Activated T-cell treated with anti-CD3 and anti-CD28 coated beads, Interleukin-2, amount 50 U/mL, for 72 hours (primary cell): ENCODE results near the gene PIP5KL1. TPM values are rescaled to one million over a fixed set of nuclear protein-coding genes. Genes with fewer than 3 reads are reported as not detected.
A peak's percentile ranks its signal among the peaks of the same experiment; 100 is the strongest.

Experiments used
- ATAC-seq, 2 donors: fragments of 150-1000 bp; cut with Tn5 transposase; replicated peaks in 1 of 2; 2 replicates each; pipeline ENCODE4 v1.10.0; 2021; ENCODE audit warnings: moderate library complexity in 2 of 2, mild to moderate bottlenecking in 1 of 2
- DNase-seq, 2 donors: peaks; one replicate each; pipeline ENCODE4 v3.0.0; 2021 to 2022; ENCODE audit warnings: mixed read lengths in 1 of 2
- H3K27ac Mint-ChIP-seq: one replicate; pipeline ENCODE4 v1.8.0; 2022; ENCODE audit warnings: mild to moderate bottlenecking, moderate library complexity, mixed read lengths
- H3K27me3 Mint-ChIP-seq: one replicate; pipeline ENCODE4 v1.8.0; 2022; ENCODE audit warnings: low read depth, mixed read lengths
- H3K36me3 Mint-ChIP-seq, 2 donors: one replicate each; pipeline ENCODE4 v1.8.0; 2022; ENCODE audit warnings: mixed read lengths in 2 of 2, mild to moderate bottlenecking in 1 of 2; ENCODE audit not compliant: insufficient read depth in 2 of 2
- H3K4me1 Mint-ChIP-seq: one replicate; pipeline ENCODE4 v1.8.0; 2022; ENCODE audit warnings: low read depth, mixed read lengths
- H3K4me3 Mint-ChIP-seq, 2 donors: one replicate each; pipeline ENCODE4 v1.8.0; 2022; ENCODE audit warnings: mild to moderate bottlenecking in 2 of 2, mixed read lengths in 2 of 2, moderate library complexity in 2 of 2
- H3K9me3 Mint-ChIP-seq, 2 donors: one replicate each; pipeline ENCODE4 v1.8.0; 2022; ENCODE audit warnings: mixed read lengths in 2 of 2
- total RNA-seq, 2 donors: library from RNA; stranded (reverse); gene quantifications; one replicate each; pipeline ENCODE4 v1.2.3, GENCODE V29; 2022

PIP5KL1 gene
- total RNA-seq, 2 donors from 2014 or later: 4.4 to 6.4 TPM

DNA sequence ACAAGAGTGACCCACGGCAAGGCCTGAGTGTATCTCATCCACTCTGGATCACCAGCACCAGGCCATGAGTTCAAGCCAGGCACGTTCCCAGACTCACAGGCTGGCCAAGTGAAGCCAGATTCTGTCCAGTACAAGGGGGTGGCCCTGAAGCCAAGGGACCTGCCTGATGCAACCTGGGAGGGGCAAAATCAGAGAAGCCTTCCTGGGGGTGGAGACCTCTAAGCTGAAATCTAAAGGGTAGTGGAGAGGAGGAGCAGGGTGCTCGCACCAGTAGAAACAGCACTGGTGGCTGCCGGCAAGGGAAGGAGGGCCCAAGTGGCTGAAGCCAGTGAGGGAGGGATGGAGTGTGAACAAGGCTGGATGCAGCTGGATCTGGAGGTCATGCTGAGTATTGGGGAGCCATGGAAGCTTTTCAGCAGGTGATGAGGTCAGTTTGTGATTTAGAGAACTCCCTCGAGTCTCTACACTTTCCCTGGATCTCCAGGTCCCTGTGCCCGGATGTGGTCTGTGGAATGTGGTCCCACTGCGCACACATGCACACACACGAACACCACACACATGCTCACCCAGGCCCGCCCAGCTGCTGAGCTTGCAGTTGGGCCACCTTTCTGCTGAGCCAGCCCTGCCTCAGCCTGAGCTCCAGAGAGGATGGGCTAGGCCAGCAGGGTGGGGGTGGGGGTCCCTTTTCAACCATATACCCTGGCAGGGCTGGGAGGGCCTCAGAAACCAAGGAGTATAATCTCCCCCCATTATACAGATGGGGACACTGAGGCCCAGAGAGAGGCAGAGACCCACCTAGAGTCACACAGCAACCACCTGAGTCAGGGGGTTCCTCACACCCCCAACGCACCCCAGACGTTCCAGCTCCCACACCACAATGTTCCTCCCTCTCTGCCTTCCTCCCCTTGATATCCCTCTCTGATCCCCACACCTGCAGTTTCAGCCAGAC lies 1.6 kb downstream of the PIP5KL1 start:
- H3K36me3 Mint-ChIP-seq: peaks cover 0 to 5% of the 10 kb centered on the region in 2 donors
- peak overlapping the region; percentile 5 to 36 for H3K4me3 Mint-ChIP-seq
- no peak for ATAC-seq
- H3K27ac Mint-ChIP-seq: no peak overlapping the region
- H3K9me3 Mint-ChIP-seq: no peaks in the 10 kb centered on the region
- peaks cover 33% of the 10 kb centered on the region for H3K27me3 Mint-ChIP-seq
- no peak for DNase-seq
- H3K4me1 Mint-ChIP-seq: peaks cover 43% of the 10 kb centered on the region

DNA sequence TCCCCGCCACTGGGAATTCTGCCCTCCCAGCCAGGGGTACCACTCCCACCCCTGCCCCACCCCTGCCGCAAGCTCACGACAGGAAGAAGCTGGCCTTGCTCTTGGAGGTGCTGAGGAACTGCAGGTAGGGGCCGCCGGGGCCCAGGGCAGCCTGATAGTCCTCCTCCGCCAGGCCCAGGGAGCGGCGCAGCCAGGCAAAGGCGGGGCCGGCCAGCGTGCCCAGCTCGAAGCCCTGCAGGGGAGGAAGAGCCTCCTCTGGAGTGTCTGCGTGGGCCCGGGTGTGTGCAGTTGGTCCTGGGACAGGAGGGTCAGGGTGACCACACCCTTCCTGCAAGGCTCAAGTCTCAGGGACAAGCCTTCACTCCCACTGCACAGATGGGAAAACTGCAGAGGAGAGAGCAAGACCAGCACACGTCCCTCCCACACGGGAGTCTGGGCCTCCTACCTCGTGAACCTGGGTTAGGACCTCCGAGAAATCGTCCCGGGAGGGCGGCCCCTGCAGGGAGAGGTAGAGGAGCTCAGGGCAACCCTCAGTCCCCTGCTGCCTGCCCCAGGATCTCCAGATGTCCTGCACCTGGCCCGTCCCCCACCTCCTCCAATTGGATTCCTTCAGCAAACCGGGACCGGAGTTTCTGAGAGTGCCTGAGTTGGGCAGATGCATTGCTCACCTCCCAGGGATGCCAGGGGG lies 2.4 kb downstream of the PIP5KL1 start:
- Mint-ChIP-seq H3K27me3 (peaks cover 33% of the 10 kb centered on the region), H3K4me1 (peaks cover 39% of the 10 kb centered on the region), H3K36me3 (peaks cover 0 to 4% of the 10 kb centered on the region in 2 donors), H3K4me3 (peak overlapping the region; percentile 41 to 85), H3K9me3 (no peaks in the 10 kb centered on the region), H3K27ac (no peak overlapping the region)
- DNase-seq (no peak), ATAC-seq (no peak)

DNA sequence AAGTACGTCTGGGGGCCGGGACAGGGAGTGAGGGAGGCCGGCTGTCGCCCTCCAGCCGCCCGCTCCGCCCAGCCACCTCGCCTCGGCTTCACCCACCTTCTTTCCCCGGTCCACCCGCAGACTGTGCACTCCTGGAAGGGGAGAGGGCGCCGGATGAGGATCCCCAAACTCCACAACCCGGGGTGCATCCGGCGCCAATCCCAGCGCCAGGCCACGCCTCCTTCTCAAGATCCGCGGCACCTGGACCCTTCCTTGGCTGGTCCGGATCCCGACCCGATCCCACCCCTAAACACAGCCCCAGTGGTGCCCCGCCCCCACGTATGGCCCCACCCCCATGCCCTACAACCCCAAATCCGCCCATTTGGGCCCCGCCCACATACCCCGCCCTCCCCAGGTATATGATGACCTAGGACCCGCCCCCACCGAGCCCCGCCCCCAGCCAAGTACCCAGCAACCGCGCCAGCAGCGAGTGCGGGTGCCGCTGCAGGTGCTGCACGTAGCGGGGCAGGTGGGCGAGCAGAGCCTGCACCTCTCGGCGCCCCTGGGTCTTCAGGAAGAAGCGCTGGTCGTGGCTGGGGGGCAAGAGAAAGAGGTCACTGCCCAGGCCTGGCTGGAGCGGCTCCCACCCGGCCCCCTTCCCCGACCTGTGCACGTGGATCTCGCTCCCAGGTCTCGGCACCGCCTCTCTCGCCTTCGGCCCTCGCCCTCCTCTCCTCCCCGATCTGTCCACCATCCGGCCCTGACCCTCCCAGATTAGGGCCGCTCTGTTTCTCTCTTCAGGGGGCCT lies 3.2 kb downstream of the PIP5KL1 start:
- no peaks in the 10 kb centered on the region for H3K9me3 Mint-ChIP-seq
- H3K4me3 Mint-ChIP-seq: peak overlapping the region; percentile 85
- H3K27ac Mint-ChIP-seq: no peak overlapping the region
- DNase-seq (peak; percentile 61 to 65), ATAC-seq (peak; percentile 43 to 45)
- H3K27me3 Mint-ChIP-seq: peaks cover 33% of the 10 kb centered on the region
- no peaks in the 10 kb centered on the region for H3K36me3 Mint-ChIP-seq
- H3K4me1 Mint-ChIP-seq: peaks cover 32% of the 10 kb centered on the region

DNA sequence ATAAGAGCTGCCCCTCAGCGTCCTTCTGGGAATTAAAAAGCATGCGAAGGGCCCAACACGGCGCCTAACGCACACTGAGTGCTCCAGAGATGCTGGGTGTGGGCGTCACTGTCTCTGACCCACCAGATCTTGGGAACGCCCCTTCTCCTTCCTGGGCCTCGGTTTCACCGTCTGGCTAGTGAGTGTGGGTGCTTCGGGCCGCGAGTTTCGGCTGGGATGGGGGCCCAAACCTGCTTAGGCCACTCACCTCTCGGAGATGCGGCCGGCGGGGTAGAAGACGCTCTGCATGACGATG lies 3.7 kb downstream of the PIP5KL1 start:
- no peak for DNase-seq
- no peaks in the 10 kb centered on the region for H3K9me3 Mint-ChIP-seq
- H3K27ac Mint-ChIP-seq: no peak overlapping the region
- peaks cover 38% of the 10 kb centered on the region for H3K27me3 Mint-ChIP-seq
- peak overlapping the region; percentile 85 for H3K4me3 Mint-ChIP-seq
- H3K36me3 Mint-ChIP-seq: no peaks in the 10 kb centered on the region
- ATAC-seq: peak; percentile 5 to 7
- H3K4me1 Mint-ChIP-seq: peaks cover 38% of the 10 kb centered on the region

DNA sequence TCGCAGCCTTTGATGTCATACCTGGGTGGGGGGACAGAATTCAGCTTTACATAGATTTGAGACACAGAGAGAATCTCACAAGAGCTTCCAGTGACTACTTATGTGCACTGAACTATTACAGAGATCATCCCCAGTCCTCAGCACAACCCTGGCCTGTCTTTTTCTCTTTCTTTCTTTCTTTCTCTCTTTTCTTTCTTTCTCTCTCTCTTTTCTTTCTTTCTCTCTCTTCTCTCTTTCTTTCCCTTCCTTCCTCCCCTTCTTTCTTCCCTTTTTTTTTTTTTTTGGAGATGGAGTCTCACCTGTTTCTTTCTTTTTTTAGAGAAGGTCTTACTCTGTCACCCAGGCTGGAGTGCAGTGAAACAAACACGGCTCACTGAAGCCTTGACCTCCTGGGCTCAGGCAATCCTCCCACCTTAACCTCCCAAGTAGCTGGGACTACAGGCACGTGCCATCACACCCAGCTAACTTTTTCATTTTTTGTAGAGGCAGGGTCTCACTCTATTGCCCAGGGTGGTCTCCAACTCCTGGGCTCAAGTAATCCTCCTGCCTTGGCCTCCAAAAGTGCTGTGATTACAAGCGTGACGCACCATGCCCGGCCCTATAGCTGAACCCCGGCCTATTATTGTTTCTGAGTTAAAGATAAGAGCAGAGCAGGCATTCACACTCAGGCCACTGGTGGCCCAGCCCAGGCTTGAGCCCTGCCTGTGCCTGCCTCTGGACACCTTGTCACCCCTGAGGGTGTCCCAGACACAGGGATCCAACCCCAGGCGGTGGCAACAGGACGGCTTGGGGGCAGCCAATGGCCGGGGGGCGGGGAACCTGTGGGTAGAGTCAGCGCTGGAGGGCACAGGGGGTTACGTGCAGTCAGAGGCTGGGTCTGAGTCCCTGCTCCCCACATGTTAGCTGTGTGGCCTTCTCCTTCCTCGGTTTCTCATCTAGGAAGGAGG lies 4.3 kb downstream of the PIP5KL1 start:
- ATAC-seq: no peak
- Mint-ChIP-seq H3K27me3 (peaks cover 38% of the 10 kb centered on the region), H3K9me3 (no peaks in the 10 kb centered on the region), H3K27ac (no peak overlapping the region), H3K4me3 (peak overlapping the region in 1 of 2 donors; percentile 85), H3K4me1 (peaks cover 39% of the 10 kb centered on the region), H3K36me3 (no peaks in the 10 kb centered on the region)
- no peak for DNase-seq

DNA sequence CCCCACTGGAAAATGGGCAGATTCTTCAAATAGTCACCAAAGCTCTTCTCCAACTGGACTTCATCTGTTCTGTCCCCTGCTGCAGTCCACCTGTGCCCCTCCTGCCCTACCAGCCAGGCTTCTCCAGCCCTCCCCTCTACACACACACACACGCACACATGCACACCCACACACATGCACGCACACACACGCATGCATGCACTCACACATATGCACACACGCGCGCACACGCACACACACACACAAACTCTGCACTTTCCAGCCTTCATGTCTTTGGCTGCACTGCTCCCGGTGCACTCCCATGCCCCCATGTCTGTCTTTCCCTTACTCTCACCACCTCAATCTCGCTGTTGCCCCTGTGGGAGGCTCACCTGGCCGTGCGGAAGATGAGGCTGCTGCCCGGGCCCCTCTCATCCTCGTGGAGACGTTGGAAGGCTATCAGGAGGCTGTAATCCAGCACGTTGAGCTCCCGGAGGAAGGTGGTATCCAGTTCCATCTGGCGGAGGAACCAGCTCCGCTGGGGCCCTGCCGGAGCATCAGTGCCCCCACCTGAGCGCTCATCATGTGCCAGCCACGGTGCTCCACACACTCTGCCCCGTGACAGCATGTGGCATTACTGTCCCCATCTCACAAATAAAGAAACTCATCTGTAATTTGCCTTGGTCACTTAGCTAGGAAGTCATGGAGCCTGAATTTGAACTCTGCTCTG lies 5.7 kb downstream of the PIP5KL1 start:
- Mint-ChIP-seq H3K4me1 (peaks cover 40% of the 10 kb centered on the region), H3K36me3 (no peaks in the 10 kb centered on the region), H3K27me3 (peaks cover 34% of the 10 kb centered on the region), H3K4me3 (no peak overlapping the region), H3K27ac (no peak overlapping the region), H3K9me3 (no peaks in the 10 kb centered on the region)
- no peak for ATAC-seq
- DNase-seq: no peak

DNA sequence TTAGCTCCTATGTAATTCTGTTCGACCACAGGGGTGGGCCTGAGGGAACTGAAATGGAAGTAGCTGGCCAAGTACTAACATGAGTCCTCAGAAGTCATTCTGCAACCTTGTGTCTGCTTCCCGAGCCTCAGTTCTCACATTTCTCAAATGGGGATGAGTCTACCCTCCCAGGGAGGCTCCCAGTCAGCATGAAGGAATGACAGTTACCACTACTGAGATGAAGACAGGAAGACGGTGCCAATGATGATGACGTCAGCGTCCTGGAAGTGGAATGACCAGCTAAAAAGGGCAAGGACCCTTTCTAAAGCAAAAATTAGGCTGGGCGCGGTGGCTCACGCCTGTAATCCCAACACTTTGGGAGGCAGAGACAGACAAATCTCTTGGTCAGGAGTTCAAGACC lies 6.8 kb downstream of the PIP5KL1 start:
- no peak for ATAC-seq
- no peak for DNase-seq
- Mint-ChIP-seq H3K4me1 (peaks cover 46% of the 10 kb centered on the region), H3K9me3 (no peaks in the 10 kb centered on the region), H3K27me3 (peaks cover 29% of the 10 kb centered on the region), H3K36me3 (no peaks in the 10 kb centered on the region), H3K27ac (no peak overlapping the region), H3K4me3 (no peak overlapping the region)

DNA sequence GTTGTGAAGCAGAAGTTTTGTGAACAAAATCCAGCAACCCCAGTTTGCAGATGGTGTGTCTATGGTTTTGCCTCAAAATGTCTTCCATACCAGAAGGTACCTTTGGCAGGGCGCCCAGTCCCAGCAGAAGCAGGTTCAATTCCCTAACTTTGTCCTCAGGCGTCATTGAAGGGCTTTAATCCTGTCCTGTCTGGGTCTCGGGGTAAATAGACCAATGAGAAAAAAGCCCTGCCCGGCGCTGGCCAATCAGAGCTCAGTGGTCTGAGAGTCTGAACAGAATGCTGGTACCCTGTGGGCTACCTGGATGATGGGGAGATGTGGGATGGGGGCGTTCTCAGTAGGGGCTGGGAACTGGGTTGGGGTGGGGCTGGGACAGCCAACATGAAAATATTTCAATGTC lies 7.5 kb downstream of the PIP5KL1 start:
- H3K36me3 Mint-ChIP-seq: no peaks in the 10 kb centered on the region

DNA sequence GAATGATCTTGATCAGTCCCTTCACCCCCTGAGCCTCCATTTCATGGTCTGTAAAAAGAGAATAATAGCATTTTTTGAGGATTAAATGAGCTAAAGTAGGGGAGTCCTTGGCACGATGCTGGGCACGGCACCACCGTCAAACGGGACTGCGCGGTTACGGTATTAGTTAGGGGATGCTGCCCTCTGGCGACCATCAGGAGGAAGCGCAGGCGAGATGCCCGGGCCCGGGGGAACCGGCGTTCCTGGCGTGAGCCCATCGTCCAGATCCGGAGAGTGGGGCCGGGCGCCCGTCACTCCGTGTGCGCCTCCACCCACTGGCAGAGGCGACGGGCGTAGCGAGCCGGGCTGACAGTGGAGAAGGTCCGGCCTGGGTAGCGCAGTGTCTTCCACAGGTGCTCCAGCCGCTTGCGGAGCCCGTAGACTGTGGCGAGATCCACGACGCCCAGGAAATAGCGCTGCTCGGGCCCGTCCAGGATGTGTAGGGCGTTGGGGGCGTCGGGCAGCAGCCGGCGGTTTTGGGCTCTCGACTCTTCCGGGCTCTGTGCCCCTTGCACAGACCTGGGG lies 8.9 kb downstream of the PIP5KL1 start:
- ATAC-seq (peak; percentile 42 to 54), DNase-seq (peak; percentile 80 to 88)
- Mint-ChIP-seq H3K36me3 (no peaks in the 10 kb centered on the region), H3K9me3 (no peaks in the 10 kb centered on the region), H3K4me1 (peaks cover 55% of the 10 kb centered on the region), H3K27me3 (peaks cover 24% of the 10 kb centered on the region), H3K4me3 (peak overlapping the region; percentile 80 to 89), H3K27ac (no peak overlapping the region)

More for the DNA sequence above, 7.5 kb downstream of the PIP5KL1 start:
- peaks cover 24% of the 10 kb centered on the region for H3K27me3 Mint-ChIP-seq
- ATAC-seq: no peak
- H3K27ac Mint-ChIP-seq: no peak overlapping the region
- peaks cover 49% of the 10 kb centered on the region for H3K4me1 Mint-ChIP-seq
- no peak overlapping the region for H3K4me3 Mint-ChIP-seq
- no peaks in the 10 kb centered on the region for H3K9me3 Mint-ChIP-seq
- DNase-seq: no peak

DNA sequence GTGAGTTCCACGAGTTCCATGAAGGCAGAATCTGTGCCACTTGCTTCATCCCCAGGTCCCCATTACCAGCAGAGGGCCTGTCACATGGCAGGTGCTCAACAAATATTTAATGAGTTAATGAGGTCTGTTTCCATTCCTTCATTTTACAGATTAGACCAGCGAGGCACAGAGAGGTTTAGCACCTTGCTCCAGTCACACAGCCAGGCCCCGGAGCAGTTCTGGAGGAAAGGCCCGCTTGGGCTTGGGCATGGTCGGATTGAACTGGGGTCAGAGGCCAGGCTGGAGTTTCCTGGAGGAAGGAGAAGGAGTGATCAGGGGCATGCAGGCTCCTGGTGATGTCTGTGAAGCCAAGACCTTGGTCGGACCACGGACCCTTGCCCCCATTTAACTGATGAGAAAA lies 9.8 kb downstream of the PIP5KL1 start:
- Mint-ChIP-seq H3K9me3 (no peaks in the 10 kb centered on the region), H3K4me1 (peaks cover 59% of the 10 kb centered on the region), H3K27me3 (peaks cover 16% of the 10 kb centered on the region), H3K27ac (no peak overlapping the region), H3K36me3 (no peaks in the 10 kb centered on the region), H3K4me3 (no peak overlapping the region)
- ATAC-seq (no peak), DNase-seq (no peak)

DNA sequence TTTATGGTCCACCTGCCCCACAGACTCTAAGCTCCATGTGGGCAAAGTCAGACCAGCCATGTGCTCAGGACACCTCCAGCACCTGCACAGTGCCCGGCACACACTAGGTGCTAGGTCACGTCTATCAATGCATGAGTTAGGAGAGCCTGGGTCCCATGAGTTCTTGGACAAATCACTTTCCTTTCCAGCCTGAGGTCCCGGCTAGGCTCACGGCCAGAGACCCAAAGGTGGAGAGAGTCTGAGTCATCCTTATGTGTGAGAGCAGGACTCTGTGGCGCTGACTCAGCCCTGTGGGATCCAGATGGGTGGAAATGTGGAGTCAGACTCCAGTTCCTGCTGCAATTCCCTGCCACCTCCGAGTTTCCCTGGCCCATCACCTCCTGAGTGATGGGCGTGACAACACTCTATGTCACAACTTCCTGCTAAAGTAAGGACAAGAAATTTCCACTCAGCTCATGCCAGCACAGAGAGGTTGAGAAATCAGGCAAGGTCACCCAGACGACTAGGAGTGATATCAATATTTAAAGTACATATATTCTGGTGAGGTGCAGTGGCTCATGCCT lies 11.2 kb downstream of the PIP5KL1 start:
- Mint-ChIP-seq H3K27me3 (peaks cover 5% of the 10 kb centered on the region), H3K27ac (no peak overlapping the region), H3K36me3 (no peaks in the 10 kb centered on the region), H3K9me3 (no peaks in the 10 kb centered on the region), H3K4me3 (no peak overlapping the region), H3K4me1 (peaks cover 67% of the 10 kb centered on the region)
- peak in 1 of 2 donors; percentile 6 for ATAC-seq
- DNase-seq: peak in 1 of 2 donors; percentile 60
